Stimulated activated CD8-positive, alpha-beta memory T cell treated with anti-CD3 and anti-CD28 coated beads, Interleukin-4, amount 100 ng/mL, for 24 hours (primary cell): ENCODE results near the gene EEF1AKMT3.
"Not testable (repeated sequence)": the region's sequence is repeated elsewhere in the genome, so short reads cannot be mapped to it uniquely, and the experiment has no call there.

ENCODE experiments used
- DNase-seq: peaks from one replicate; pipeline ENCODE4 v3.0.0-alpha.2; 2020; ENCODE audit warnings: low read depth

EEF1AKMT3 gene

DNA sequence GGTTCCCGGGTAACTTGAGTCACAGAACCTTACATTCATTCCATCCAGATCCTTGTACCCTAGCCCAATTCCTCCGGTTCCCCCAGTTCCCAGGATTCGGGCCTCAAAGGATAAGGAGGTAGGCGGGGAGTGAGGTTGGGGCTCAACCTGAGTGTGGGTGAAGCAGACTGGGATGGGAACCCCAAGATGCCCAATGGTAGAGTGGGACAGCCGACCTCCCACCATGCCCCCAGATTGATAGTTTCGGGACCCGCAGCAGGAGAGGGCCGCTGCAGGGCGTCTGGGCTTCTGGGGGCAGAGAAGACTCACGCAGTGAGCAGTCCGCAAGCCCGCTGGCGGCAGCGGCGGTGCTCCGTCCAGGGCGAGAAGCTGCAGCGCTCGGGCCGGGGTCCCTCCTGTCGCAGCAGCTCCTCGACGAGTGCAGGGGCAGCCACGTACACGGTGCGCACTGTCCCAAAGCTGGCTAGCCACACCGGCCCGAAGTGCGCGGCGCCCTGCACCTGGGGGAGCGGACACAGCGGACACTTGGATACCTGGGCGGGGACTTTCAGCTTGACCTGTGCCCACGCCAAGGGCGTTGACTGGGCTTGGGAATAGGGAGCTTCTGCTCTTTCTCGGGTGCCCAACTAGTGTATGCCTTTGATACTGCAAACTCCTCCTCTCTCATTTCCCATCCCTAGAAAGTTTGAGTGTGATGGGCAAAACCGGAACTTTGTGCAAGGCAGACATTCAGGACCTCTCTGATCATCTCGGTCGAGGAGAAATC, 6.5 kb upstream of the EEF1AKMT3 start:
- DNase-seq: no peak

DNA sequence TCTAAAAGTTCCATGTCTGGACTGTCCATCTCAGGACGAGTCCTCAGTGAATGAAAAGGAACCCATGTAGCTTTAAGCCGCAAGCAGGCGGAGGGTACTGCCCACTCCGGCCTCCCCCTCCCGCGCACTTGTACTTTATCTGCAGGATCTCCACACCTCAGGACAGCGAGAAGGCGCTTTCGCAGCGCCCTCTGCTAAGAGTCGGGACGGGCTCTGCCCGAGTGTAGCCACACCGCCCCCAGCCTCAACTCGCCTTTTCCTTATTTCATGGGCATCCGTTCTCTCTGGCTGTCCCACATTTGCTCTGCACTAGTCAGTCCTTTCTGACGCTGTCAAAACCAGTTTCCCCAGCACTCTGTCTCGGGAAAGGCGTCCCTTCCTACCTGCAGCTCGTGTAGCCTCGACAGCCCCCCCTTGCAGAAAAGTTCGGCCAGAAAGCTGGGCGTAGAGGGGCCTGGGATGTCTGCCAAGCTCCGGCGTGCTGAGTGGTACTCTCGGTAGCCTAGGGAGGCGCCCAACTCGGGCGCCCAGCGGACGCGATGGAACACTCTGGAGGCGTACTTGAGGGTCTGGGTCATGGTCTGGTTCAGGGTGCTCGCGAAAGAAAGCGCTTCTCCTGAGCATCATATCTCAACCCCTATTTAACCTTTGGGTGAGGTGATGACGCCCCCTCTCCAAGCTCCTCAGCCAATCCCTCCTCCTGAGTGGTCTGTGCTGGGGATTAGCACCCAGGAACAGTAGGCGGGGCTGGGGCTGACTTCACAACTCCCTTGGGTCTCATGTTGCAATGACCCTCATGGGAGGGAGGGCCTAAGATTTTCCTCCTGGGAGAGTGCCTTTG, 5.7 kb upstream of the EEF1AKMT3 start, which contains the start of gene CYP27B1:
Gene CYP27B1, minus strand, starts transcription at position 615 of the 841 bp plus-strand sequence. Its CDS starts 37 bp downstream, at position 578.
- DNase-seq: no peak

DNA sequence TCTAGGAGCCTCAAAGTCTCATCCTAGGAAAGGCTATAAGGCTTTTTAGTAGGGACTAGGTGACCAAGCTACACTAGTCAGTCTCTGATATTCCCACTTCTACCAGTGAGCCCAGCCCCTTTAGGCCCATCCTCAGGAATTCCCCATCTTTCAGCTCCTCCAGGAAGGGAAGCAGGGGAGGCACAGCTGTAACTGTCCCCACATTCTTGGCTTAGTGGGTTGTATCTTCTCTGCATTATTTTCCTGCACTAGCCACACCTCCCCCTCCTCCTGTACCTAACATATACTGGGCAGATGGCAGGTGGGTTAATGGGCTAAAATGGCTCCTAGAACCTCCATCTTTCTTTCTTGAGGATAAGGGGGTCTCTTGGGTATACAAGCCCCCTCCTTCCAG, 5.1 kb upstream of the EEF1AKMT3 start:
- no peak for DNase-seq

DNA sequence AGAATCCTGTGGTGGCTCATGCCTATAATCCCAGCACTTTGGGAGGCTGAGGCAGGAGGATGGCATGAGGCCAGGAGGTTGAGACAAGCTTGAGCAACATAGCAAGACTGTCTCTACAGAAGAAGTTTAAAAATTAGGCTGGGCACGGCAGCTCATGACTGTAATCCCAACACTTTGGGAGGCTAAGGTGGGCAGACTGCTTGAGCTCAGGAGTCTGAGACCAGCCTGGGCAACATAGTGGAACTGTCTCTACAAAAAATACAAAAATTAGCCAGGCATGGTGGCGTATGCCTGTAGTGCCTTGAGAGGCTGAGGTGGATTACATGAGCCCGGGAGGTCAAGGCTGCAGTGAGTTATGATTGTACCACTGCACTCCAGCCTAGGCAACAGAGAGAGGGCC, 4.5 kb upstream of the EEF1AKMT3 start:
- no peak for DNase-seq

DNA sequence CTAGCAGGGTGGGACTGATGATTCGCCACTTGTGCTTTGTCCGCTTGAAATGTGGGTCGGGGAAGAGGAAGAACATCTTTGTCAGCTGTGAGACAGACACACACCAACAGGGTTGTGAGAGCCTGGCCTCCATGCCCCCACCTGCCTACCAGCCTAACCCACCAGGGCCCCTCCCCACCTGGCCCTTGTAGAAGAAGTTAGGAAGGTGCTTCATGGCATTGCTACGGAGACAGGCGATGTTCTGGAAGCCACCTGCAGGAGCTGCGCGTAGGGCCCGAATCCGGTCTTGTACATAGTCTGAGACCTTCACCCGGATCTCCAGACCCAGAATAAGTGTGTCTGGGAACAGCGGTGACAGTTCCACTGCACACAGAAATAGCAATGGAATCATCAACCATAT, 2.8 kb upstream of the EEF1AKMT3 start:
- no peak for DNase-seq

DNA sequence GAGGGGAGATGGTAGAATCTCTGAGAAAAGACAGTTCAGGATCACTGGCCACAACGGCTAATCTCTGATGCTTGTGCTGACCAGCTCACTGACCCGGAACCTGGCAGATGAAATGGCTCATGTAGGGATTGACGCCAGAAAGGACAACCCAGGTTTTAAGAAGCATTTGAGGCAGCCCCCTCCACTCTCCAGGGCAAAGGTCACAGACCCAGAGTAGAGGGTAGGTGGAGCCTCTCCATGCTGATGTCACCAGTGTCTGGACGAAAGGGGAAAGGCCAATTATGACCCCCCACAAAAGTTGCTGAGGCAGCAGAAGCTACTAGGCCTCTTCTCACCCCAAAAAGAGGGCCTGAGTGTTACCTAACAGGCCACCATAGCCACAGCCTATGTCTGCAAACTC, 1.7 kb upstream of the EEF1AKMT3 start:
- no peak for DNase-seq

DNA sequence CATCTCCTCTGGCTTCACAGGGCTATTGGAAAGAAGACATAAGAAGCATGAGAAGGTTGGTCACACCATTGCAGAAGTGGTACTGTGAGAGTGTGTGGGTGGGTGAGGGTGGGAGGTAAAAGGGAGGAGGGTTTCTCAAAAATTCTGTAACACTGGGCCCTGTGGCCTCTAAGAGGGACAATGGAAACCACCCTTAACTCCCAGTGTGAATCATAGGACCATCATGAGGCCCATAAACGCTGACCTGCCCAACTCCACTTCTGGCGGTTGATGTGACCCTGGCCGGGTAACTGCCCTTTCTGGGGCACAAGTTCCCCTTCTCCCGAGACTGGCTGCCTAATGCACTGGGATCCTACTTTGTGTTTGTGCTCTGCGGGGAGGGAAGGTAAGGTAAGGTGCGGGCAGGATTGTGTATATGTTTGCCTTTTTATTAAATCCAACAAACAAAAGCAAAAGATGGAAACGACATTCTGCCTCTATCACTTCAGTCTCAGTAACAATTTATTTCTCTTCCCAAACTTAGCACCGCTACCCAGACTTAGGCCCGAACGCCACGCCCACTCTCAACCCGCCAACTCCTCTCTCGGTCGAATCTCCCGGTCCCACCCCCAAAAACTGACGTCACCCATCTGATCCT, 1.1 kb upstream of the EEF1AKMT3 start:
- DNase-seq: peak; percentile 85

DNA sequence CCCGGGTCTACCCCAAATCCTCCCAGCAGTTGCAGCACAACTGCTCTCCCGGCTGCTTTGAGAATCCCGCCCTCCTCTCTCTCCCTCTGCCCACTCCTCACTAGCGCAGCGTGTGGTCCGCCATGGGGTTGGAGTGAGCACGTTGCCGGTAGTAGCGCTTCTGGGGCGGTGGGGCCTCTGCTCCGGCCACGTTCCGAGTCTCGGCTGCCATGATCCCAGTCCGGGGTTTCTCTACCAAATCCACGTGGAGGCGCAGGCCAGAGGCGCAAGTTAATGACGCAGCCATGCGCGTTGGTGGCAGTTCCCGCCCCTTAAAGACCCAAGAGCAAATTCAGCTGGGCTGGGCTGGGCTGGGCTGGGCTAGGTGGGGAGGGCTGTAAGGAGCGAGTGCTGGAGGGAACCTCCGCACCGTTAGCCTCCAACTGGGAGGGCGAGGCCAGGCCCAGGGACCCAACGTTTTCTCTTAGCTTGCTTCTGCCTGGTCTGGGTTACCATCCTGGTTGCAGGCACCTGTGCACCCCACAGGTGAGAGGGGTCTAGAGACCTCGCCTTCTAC, 463 bp upstream of the EEF1AKMT3 start, which contains the start of gene METTL1:
Gene METTL1, minus strand, starts transcription at position 233 of the 556 bp plus-strand sequence. Its CDS starts 22 bp downstream, at position 211.
- peak; percentile 90 for DNase-seq

DNA sequence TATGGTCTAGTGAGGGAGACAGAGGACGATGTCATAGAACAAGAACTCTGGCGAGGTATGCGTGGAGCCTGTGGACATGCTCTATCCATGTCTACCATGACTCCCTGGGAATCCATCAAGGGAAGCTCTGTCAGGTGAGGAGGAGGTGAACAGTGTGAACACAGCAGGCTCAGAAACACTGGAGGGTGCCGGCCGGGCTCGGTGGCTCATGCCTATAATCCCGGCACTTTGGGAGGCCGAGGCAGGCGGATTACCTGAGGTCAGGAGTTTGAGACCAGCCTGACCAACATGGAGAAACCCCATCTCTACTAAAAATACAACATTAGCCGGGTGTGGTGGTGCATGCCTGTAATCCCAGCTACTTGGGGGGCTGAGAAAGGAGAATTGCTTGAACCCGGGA, 2.2 kb downstream of the EEF1AKMT3 start:
- DNase-seq: not testable (repeated sequence)

DNA sequence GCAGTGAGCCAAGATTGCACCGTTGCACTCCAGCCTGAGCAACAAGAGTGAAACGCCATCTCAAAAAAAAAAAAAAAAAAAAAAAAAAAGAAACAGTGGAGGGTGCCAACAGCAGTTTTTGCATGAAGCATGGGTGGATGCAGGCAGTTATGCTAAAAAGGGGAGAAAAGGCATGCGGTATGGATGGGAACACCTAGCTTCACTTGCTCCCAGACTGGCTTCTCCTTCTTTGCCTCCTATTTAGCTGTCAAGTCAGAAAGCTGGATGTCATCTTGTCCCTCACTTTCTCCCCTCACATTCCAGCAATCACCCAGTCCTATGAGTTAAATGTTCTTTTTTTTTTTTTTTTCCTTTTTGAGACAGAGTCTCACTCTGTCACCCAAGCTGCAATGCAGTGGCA, 2.6 kb downstream of the EEF1AKMT3 start:
- DNase-seq: no peak

DNA sequence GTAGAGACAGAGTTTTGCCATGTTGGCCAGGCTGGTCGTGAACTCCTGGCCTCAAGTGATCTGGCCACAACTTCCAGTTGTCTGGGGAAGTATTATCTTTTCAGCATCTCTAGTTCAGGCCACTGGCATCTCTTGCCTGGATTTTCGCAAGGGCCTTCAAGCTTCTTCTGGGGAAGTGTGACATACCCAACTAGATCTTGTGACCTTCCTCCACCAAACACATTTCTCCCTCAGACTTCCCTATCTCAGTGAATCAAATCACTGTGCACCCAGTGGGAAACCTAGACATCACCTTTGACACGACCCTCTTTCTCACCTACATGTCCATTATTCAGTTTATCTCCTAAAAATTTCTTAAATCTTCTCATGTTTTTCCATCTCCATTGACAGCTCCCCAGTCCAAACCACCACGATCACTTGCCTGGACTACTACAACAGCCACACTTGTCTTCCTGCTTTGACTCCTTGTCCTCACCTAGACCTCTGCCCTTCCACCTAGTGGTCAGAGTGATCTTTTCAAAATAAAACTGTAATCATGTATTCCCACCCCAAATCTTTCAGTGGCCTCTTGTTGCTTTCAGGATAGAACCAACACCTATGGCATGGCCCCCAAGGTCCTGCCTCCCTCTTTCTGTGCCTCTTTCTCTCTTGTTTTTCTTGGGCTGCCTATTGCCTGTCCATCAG, 3.3 kb downstream of the EEF1AKMT3 start:
- DNase-seq: no peak

DNA sequence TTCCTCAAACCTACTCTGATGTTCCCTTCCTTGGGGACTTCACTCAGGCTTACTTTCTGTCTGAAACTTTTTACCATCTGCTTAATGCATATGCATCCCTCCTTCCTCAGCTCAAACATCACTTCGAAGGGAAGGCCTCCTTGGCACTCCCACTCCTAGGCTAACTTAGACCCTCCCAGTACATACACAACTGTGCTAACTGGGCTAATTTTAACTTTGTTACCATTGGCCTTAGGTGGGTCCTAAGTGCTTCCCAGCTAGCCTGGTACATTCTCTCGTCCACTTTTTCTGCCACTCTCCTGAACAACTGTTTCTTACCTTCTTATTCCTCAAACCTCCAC, 3.8 kb downstream of the EEF1AKMT3 start:
- no peak for DNase-seq

DNA sequence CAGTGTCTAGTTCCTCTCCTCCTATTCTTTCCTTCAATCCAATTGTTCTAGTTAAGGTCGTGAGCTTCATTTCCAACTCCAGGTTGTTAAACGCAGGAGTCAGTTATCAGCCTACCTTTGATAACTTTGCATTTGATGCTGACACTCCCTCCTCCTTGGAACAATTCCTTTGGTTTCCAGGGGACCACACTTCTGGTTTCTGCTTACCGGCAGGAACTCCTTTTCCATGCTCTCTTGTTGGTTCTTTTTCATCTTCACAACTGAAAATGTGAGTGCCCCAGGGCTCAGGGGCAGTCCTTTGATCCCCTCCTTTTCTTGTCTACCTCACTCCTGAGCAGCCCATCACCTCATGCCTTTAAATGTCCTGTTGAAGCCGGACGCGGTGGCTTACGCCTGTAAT, 5.0 kb downstream of the EEF1AKMT3 start:
- DNase-seq: no peak

DNA sequence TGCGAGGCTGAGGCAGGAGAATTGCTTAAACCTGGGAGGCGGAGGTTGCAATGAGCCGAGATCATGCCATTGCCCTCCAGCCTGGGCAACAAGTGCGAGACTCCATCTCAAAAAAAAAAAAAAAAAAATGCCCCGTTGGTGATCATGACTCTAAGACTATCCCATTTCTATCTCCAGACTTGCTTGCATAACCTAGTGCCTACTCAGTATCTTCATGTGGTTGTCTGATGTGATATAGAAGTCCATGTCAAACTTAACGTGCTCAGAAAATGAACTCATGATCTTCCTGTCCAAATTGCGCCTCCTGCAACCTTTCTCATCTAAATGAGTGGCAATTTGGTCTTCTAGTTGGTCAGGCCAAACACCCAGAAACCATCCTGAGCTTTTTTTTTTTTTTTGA, 5.5 kb downstream of the EEF1AKMT3 start:
- no peak for DNase-seq

DNA sequence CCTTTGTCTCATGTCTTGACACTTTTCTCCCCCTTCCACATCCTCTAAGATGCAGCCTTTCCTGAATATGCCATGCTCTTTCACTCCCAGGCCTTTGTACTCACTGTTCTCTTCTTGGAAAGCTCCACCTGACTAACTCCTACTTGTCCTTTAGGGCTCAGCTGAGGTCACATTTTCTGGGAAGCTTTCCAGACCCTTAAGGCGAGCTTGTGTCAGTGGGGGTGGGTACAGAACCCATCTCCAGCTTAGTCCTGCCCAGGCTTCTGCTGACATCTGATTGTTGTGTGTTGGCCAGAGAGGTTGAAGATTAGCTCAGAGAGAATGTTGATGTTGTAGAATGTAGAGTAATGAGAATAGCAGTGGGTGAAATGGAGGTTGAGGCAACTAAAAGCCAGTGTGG, 7.3 kb downstream of the EEF1AKMT3 start:
- DNase-seq: no peak

DNA sequence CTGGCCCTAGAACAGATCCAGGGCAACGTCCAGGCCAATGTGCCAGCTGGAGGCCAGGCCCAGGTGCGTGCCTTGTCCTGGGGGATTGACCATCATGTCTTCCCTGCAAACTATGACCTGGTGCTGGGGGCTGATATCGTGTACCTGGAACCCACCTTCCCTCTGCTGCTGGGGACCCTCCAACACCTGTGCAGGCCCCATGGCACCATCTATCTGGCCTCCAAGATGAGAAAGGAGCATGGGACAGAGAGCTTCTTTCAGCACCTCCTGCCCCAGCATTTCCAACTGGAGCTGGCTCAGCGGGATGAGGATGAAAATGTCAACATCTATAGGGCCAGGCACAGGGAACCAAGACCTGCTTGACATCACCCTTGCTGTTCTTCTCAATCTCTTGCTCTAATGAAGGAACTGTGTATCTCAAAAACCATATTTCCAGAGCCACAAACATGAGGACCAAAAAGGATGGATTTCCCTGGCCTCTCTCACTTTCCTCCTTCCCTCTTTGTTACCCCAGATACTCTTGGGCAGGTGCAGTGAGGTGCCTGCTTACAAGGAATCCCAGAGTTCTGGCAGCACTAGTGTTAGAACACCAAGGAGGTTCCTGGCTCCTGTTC, 8.0 kb downstream of the EEF1AKMT3 start:
- no peak for DNase-seq

DNA sequence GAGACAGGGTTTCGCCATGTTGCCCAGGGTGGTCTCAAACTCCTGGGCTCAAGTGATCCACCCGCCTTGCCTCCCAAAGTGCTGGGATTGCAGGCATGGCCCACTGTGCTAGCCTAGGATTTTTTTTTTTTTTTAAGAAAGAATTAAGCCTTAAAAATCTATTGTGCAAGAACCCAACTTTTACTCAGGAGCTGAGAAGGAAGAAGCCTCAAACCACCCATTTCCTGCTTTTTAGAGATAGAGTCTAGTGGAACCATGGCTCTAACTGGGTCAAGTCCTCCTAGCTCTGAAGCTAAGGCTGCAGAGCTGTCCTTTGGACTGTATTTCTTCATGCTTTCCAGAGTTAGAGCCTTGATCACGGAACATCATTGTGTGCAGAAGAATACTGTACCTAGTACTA, 8.8 kb downstream of the EEF1AKMT3 start:
- DNase-seq: no peak

DNA sequence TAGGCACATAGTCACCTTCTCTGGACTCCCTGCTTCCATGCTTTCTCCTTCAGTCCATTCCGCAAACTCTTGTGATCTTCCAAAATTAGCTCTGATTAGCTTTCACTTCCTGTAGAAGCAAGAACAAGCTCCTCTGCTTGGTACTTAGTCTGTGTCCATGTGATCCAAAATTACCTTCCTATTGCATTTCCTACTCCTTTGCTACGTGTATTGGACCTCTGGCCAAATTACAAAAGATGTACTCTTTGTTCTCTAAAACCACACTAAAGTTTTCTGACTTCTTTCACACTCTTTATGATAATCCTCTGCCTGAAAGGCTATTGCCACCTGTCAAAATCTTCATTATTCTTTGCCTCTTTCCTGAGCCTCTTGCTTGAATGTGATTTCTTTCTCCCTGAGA, 9.4 kb downstream of the EEF1AKMT3 start:
- no peak for DNase-seq

DNA sequence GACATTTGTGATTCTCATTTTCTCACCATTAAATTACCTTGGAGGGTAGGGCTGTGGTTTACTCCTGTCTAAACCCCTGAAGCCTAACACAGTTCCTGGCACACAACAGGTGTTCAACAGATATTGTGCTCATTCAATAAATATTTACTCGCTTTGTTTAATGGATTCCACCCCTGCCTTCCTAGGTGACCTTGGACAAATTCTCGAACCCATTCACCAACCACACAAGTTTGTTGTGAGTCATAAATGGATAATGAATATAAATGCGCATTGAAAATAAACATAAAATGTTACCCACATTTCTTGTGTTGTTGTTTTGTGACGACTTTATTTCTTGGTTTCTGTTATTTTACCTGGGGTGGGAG, 9.8 kb downstream of the EEF1AKMT3 start:
- no peak for DNase-seq

DNA sequence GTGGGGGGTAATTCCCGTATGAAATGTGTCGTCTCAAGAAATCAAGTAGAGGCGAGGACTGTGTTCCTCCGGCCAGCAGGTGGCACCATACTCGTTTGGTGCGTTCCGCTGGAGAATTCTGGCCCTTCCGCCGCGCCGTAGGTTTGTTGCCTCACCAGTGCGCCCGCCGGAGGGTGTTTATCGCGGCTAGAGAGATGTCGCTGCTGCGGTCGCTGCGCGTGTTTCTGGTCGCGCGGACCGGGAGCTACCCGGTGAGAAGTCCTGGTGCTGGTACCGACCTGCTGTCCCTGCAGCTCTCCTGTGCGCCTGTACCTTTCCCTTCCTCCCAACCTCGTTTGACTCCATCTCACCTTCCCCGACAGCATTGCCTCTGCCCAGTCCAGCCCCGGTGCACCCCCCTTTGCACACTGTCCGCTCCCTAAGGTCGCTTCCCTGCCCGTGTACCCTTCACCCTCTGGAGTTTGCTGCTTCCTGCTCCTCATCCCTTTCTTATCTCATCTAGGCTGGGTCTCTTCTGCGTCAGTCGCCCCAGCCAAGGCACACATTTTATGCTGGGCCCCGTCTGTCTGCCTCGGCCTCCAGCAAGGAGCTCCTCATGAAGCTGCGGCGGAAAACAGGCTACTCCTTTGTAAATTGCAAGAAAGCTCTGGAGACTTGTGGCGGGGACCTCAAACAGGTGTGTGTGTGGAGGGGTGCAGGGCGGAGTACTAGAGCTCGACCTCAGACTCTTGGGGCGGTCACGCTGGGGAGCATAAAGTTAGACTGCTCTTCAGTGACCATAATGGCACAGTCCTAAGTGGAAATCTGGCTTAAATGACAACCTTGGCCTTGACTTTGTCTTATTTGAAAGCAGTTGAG, 10.4 kb downstream of the EEF1AKMT3 start, which contains the start of gene TSFM:
Gene TSFM, plus strand, starts transcription at position 180 of the 858 bp plus-strand sequence. Its CDS starts 15 bp downstream, at position 195.
- DNase-seq: peak; percentile 96

DNA sequence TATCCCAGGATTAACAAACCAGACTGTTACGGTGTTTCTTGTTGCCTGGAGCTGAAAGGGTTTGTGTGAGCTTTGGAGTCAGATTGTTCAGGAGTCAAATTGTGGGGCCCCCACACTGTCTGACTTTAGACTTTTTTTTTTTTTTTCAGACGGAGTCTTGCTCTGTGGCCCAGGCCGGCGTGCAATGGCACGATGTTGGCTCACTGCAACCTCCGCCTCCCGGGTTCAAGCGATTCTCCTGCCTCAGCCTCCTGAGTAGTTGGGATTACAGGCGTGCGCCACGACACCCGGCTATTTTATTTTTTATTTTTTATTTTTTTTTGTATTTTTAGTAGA, 11.0 kb downstream of the EEF1AKMT3 start:
- DNase-seq: no peak
